Stimulated activated CD8-positive, alpha-beta memory T cell treated with anti-CD3 and anti-CD28 coated beads, Interleukin-4, amount 100 ng/mL, for 24 hours (primary cell): Measurements from ENCODE around the gene ALAS1.
"Not testable (repeated sequence)": the region's sequence is repeated elsewhere in the genome, so short reads cannot be mapped to it uniquely, and the experiment has no call there.

Source experiments
- DNase-seq: peaks from one replicate; pipeline ENCODE4 v3.0.0-alpha.2; 2020; ENCODE audit warnings: low read depth

The ALAS1 gene

DNA sequence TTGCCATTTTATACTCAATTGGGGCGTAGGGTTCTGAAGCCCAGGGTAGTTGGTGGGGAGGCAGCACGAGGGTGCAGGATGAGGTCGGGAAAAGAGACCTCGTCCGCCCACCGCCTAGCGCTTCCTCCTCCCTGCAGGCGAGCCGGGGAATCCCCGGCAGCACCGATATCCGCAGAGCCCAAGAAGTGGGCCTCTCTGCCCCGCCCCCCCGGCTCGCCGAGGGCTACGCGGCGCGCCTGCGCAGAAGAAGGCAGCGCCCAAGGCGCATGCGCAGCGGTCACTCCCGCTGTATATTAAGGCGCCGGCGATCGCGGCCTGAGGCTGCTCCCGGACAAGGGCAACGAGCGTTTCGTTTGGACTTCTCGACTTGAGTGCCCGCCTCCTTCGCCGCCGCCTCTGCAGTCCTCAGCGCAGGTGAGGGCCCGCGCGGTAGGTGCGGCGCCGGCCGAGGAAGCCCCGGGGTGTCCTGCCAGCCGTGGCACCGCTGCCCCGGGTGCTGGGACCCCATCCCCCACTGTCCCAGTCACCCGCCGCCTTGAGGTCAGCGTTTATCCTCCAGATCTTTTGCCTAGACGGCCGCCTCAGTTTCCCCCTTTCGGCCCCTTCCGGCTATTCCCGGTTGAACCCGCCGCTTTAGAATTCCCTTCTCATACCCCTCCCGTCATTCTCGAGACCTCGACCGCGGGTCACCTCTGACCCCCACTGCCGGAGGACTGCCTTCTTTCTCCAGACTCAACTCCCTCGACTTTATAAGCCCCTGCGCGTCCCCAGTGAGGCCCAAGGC is at the start of gene ALAS1:
TSS of gene ALAS1 (plus strand) at position 319 of the 784 bp plus-strand sequence. CDS start 1,082 bp downstream, outside the sequence.
- peak; percentile 91 for DNase-seq

DNA sequence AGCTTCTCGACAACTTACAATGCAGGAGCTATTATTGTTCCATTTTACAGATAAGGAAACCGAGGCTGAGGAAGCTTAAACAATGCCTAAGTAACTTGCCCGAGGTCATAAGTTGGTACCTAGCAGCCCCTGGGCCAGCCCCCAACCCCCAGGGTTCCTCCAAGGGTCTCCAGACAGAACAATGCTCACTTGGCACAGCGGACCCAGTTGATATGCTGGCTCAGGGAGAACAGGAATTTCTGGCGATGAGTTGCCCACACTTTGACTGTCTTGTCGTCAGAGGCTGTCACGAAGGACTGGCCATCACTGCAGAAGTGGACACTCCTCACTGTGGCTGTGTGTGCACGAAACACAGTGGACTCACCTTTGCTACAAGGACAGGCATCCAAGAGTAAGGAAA is 48.9 kb upstream of the ALAS1 start:
- DNase-seq: no peak

DNA sequence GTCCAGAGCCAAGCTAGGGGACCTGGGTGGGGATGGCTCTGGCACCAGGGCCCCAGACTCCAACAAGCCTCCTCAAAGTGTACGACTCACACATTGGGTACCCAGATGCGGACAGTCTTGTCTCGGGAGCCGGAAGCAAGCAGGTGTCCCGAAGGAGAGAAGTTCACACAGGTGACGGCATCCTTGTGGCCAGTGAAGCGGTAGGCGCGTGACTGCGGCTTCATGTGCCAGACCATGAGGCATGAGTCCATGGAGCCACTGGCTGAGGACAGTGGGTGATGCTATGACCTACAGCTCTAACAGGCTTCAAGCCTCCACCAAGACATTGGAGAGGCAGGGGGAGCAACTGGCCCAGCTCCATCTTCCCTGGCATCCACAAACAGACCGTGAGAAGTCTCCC is 48.2 kb upstream of the ALAS1 start:
- no peak for DNase-seq

DNA sequence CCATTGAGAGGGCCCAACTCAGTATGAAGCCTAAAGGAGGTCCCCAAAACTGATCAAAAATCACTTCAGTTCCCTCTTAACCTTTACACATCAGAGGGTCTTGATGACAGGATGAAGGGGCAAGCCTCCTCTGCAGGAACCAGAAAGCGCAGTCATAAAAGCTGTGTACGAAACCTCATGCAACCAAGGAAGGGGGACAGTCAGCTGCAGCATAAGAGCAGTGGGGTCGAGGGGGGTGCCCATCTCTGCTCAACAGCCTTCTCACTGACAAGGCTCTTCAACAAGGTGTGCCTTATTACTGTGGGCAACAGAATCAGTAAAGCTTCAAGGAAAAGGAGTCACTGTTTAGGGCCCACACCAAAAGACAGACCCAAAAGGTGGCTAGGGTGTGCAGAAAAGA is 47.6 kb upstream of the ALAS1 start:
- no peak for DNase-seq

DNA sequence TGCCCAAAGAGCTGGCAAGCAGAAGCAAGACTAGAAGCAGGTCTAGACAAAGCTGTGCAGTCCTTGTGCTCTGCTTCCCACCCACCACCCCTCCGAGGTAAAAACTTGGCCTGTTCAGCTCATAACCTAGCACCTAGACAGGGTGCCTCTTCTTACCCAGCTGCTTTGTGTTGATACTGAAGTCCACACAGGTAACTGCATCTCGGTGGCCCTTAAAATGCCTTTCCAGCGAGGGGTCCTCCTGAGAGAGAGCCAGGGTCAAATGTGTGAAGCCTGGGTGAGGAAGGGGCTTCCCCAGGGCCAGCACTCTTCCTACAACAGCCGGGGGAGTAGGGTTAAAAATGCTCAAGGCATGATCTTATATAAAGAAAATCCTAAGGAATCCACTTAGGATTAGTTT is 47.1 kb upstream of the ALAS1 start:
- no peak for DNase-seq

DNA sequence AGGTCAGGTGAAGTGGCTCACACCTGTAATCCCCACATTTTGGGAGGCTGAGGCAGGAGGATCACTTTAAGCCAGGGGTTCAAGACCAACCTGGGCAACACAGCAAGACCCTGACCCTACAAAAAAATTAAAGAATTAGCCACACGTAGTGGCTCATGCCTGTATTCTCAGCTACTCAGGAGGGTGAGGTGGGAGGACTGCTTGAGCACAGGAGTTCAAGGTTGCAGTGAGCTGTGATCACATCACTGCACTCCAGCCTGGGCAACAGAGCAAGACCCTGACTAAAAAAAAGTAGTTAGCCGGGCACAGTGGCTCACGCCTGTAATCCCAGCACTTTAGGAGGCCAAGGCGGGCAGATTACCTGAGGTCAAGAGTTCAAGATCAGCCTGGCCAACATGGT is 46.0 kb upstream of the ALAS1 start:
- not testable (repeated sequence) for DNase-seq

DNA sequence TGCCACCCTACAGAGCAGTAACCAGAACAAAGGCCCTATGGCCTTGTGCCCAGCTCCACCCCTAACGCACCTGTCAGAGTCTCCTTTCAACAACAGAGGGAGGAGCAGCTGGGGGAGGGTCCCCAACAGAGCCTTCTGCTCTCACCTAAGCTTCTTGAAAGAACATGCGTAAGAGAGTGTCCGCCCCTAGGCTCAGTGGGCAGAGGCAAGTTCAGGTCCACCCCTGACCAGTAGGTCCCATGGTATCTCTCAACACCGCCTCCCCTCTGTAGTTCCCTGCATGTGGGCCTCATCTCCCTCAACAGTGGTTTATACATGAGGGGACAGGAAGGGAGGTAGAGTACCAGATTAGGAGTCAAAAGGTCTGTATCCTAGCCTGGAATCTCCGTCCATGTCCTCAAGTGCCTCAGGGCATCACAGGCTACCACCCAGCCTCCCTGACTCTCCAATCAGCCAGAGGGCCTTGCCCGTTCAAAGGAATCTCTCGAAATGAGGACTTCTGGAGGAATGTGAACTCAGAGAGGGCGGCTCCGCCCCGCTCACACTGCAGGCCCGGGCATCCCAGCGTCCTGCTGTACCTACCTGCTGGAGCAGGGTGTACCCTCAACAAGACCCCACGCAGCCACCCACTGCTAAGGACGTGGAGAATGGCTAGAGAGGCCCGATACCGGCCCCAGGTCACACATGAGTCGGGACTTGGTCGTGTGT is 44.4 kb upstream of the ALAS1 start:
- DNase-seq: no peak

DNA sequence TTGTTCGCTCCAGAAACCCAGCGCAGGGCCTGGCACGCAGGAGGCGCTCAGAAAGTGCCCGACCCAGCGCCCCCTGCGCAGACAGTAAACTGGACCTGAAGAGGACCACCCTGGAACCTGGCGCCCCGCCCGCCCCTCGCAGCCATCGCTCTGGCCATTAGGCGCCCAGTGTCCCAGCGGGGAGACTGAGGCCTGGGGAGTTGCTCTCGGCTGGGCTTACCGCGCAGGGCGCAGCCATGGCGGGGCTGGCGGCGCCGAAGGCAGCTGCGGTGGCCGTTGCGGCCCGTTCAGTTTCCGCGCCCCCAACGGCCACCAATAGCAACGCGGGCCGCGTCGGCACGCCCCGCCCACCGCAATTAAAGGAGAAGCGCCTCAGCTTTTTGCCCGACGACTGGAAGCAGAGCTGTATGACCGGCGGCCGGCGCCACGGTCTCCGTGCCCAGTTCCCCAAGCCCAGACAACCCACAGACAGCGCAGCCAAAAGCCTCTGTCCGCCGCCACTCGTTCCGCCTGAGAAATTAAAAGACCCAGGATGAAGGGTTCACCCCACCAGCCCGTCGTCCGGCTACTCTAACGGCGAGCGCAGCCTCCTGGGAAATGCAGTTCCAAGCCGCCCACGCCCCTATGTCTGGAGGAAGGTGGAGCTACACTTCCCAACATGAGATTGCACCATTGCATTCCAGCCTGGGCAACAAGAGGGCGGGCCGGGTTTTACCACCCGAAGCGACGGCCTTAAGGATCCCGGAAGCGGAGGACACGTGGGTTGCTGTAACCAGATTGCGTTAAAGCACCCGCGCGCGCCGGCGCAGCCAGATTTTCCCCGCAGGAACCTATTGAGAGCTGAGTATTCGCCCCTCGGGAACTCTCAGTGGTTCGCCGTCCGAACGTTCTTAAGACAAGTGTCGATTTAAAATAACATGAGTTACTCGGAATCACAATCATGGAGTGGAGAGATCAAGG is 43.5 kb upstream of the ALAS1 start, which contains the start of gene POC1A:
TSS of gene POC1A (minus strand) at position 289 of the 960 bp plus-strand sequence. CDS start at position 238, 51 bp downstream.
- DNase-seq: peak; percentile 83

DNA sequence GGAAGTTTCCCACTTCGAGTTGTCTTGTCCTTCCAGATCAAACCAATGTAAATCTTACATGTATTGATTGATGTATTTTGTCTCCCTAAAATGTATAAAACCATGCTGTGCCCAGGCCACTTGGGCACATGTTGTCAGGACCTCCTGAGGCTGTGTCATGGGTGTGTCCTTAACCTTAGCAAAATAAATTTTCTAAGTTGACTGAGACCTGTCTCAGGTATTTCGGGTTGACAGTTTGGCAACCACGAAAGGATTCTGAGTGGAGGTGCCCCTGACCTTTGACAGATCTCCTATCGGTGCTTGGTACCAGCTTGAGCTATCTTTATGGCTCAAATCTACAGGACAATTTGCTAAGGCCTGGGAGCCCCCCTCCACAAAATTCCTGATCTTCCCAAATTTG is 42.0 kb upstream of the ALAS1 start:
- DNase-seq: no peak

DNA sequence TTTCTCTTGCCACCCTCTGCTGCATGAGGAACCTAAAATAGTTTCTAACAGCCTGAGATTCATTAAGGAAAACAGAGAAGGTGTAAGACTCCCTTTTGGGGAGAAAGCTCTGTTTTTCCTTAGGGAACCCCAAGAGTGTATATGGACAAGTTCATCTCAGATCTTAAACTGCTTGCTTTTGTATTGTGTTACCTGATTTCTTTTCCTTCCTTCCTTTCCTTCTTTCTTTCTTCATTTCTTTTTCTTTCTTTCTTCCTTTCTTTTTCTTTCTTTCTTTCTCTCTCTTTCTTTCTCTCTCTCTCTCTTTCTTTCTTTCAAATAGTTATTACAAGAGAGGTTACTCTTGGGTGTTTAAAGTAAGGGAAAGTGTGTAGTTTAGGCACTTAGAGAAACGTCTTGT is 38.5 kb upstream of the ALAS1 start:
- DNase-seq: no peak

DNA sequence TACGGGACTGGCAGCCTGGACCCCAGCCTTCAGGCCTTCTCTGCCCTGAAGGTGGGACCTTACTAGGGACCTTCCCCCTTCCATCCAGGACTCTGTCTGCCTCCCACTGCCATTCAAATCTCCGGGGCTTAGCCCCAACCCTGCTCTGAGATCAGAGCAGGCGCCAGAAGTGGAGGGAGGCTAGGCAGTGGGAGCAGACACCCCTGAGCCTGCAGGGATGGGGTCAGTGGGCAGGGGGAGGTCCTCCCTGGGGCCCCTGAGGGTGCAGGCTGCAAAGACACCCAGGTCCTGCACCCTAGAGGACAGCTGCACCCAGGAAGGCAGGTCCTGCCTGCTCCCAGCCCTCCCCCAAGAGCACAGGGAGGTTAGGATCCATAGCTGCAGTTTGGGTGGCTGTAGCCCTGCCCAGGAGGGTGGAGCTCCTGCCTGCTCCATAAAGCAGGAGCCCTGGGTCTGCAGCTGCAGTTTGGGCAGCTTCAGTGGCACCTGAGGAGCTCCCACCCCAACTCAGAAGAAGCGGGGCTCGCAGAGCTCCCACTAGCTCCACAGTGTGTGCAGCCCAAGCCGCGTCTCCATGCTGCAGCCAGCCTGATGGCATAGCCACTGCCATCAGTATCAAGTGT is 35.6 kb upstream of the ALAS1 start:
- no peak for DNase-seq

DNA sequence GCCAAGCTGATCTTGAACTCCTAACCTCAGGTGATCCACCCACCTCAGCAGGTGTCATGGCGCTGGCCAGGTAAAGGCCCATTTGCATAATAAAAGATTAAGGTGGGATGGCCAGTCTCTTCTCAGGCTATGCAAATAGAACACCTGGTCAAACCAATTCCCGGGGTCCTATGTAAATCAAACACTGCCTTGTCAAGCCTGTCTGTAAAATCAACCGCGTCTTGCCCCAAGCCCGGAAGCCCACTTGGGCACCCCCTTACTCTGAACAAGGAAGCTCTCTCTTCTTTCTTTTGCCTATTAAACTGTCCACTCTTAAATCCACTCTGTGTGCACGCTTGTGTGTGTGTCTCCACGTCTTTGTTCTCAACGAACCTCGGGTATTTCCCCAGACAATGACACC is 30.7 kb upstream of the ALAS1 start:
- no peak for DNase-seq

DNA sequence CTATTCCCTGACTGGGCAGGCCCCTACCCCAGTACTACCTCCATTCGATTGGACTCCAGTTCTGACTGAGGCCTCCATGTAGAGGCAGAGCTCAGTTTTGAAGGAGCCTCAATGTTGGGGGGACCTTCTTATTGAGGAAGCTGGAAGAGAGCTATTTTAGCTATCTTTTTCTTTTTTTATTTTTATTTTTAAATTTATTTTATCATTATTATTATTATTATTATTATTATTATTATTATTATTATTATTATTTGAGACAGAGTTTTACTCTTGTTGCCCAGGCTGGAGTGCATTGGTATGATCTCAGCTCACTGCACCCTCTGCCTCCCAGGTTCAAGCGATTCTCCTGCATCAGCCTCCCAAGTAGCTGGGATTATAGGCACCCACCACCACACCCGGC is 27.7 kb upstream of the ALAS1 start:
- not testable (repeated sequence) for DNase-seq

DNA sequence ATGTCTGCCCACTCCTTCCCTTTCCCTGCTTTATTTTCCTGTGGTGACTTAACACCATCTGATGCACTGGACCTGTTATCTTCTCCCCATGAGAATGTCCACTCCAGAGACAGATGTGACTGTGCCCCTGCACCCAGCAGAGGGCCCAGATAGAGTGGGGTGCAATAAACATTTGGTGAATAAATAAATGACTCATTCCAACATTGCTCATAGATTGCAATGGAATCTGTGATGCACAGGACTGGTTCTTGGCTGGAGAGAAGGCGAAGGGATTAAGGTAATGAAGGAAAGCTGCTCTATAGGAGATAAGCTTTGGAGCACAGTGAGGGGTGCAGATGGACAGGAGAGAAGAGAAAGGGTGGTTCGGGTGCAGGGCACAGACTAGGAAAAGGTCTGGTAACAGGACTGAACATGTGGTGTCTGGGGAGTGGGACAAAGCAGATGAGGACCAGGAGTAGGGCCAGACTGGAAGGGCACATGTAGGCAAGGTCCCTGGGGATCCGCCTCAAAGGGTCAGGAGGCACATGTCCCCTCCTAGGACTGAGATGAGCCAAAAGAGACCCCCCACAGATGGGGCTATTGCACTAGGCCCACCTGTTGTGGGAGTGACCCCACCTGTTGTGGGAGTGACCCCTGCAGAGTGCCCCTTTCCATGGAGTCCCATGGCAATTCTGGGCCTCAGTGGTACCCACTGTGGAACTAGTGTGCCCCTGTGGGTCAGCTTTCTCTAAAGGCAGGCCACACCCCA is 26.3 kb upstream of the ALAS1 start:
- DNase-seq: no peak

DNA sequence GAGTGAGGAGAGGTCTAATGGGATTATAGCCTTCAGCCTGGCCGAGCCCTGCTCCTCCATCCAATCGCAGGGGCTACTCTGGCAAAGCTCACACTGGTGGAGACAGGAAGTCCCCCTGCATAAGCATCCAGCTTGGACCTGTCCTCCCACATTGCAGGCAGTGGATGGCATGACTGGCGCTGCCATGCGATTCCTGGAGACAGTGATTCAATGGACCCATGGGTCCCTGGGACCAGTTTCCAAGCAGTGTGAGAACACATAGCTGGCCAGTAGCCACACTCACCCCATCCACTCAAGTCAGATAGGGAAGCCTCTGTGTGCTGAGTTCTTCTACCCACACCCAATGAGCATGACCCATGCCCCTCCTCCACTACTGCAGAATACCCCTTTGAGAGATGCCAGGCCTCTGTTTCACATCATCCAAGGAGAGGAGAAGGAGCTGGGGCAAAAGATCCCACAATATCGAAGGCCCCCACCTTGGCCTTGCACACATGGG is 25.6 kb upstream of the ALAS1 start:
- no peak for DNase-seq

DNA sequence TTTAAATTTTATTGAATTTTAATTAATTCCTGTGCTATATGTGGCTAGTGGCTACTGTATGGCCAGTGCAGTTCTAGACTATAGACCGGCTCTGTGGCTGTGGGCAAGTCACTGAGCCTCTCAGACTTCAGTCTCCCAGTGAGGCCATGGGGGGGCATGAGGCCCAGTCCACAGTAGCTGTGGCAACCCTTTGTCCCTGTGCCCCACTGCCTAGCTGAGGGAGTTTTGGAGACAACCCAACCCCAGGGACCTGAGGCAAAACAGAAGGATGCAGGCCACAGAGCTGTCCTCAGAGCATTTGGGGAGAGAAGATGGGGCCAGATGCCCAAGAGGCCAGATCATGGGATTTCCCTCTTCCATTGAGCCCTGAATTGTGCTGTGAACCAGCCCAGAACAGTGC is 24.9 kb upstream of the ALAS1 start:
- DNase-seq: no peak

DNA sequence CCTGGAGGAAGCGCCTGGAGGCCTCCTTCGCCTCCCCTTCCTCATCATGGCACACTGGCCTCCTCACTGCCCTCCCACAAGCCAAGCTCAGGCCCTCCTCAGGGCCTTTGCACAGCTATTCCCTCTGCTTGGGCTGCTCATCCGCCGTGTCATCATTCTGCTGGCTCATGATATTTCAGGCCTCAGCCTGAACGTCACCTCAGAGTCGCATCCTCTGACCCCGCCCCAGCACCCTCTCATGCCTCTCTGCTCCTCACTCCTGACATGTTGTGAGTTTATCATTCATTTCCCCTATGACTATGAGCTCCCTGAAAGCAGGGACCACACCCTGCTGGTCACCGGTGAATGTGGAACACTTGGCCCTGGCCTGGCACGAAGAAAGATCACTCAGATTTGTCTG is 23.1 kb upstream of the ALAS1 start:
- DNase-seq: no peak

DNA sequence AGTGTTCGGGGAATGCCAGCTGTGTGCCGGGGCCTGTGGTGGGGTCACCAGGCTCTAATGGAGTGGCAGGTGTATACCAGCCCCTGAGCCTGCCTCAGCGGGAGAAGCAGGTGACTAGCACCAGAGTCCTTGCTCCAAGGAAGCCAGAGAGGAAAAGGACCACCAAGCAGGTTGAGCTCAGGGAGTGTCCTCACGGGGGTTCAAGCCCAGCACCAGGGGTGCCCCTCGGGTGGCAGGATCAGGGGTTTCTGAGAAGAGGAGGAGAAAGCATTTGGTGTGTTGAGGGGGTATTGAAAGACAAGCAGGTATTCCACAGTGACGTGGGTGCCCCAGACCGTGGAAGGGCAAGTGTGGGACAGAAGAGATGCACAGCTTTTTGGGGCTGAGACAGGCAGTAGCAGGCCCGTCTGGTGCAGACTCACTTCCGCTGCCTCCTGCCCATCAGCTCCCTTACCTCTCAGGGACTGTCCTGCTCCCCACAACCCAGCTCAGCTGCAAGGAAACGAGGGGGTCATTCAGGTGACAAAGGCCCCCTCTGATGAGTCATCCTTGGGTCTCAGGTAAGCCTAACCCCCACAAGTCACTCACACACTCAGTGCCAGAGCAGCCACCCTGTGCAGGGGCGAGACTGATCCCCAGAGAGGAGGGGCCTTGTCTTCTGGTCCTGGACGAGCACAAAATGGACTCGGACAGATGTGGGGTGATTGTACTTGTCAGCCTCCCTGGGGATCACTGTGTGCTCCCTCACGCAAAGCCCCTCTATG is 22.4 kb upstream of the ALAS1 start:
- no peak for DNase-seq

DNA sequence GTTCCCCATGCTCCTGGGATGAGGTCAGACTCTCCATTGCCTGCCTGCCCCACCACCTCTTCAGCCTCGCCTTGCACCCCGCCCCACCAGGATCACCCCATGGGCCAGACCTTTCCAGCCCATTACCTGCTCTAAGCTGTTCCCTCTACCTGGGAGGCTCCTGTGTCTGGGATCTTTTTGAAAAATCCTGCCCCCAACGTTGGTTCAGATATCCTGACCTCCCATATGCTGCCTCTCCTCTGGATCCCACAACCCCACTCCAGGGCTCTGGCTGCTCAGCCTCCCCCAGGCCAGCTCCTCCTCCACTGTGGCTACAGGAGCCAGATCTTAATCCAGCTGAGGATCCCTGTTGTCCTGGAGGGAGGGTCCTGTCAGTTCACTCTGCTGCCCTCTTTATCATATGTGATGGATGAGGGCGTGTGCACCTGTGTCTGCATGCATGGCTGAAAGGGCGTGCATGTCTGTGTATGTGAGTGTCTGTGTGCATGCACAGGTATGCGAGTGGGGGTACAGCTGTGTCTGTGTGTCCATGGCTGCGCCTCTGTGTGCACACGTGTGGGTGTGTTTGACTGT is 21.7 kb upstream of the ALAS1 start:
- DNase-seq: no peak
